Measurements from ENCODE around the gene MUC7. TPM values are rescaled to one million over a fixed set of nuclear protein-coding genes. Genes with fewer than 3 reads are reported as not detected.

Gene MUC7
- total and polyA plus RNA-seq, 2 of the 13 experiments (the other 11 are each of a cell fraction or from before 2014, with no cell fraction given): 0.03 TPM; not detected in 1

GRCh38 chr4:70511365-70511764, 39.4 kb downstream of the MUC7 start (continued):
- TF ChIP-seq ZHX1 (CRISPR knock-in tag; IDR thresholded peaks at IDR 0.05; ENCODE audit: low read depth): no peak

- BruUV-seq (replicated peaks): no TSS peak
- WGBS (ENCODE audit: low lambda C conversion rate): 14% methylated on average over 4 of the region's 4 CpGs
- CTCF ChIA-PET (ENCODE audit: low intra/inter-chr PET ratio, low total read pairs): no interaction called here
- Histone ChIP-seq H4K20me1 (ENCODE audit: insufficient read depth, low read length) (no peaks in the 10 kb centered on the region), H3K27ac (ENCODE audit: extremely low read length, insufficient read depth, low read length) (no peak overlapping the region), H3K36me3 (replicated peaks in 1 of 2; ENCODE audit: control insufficient read depth in 1 of 2, insufficient read depth in 2 of 2, low read length in 2 of 2) (no peaks in the 10 kb centered on the region), H3K9me3 (ENCODE audit: low read length) (no peaks in the 10 kb centered on the region), H3K4me1 (ENCODE audit: insufficient read depth, low read length) (no peaks in the 10 kb centered on the region), H3K4me3 (replicated peaks in 1 of 3; ENCODE audit: insufficient read depth in 1 of 3, low read depth in 2 of 3, low read length in 3 of 3) (no peak overlapping the region), H3K4me2 (ENCODE audit: low read depth, low read length) (no peak overlapping the region), H3K9ac (ENCODE audit: insufficient read depth, low read depth, low read length) (no peak overlapping the region), H3K27me3 (ENCODE audit: control insufficient read depth in 1 of 2, insufficient read depth in 2 of 2, low read length in 2 of 2) (peaks cover 0 to 5% of the 10 kb centered on the region in 2 experiments; a peak in 2 of 5 replicates), H3K79me2 (ENCODE audit: insufficient read depth, low read length) (no peaks in the 10 kb centered on the region), H2AFZ (ENCODE audit: low read length) (no peak overlapping the region)
- intact Hi-C loops (cut with micrococcal nuclease; ENCODE audit: unreplicated experiment): no loop called here
- ATAC-seq (no peak), FAIRE-seq (no peak), DNase-seq (ENCODE audit: low spot score) (no peak)
- in situ Hi-C loops (cut with HindIII; ENCODE audit: extremely low pct_ligation_motif_present, low pct_unique_long_range_greater_than_20kb): loop anchor here (25.0 kb wide), 1 partner anchor 828 kb away; no protein-coding TSS in a partner anchor
- POLR2A ChIA-PET: no interaction called here
- TF ChIP-seq POLR2AphosphoS2 (IDR thresholded peaks at IDR 0.05; ENCODE audit: low read depth, low read length): no peak
- no peak for TF ChIP-seq DMTF1 (CRISPR knock-in tag; IDR thresholded peaks at IDR 0.05)
- TF ChIP-seq ZBTB4 (CRISPR knock-in tag; IDR thresholded peaks at IDR 0.05; ENCODE audit: borderline replicate concordance): no peak
- TF ChIP-seq ZNF891 (CRISPR knock-in tag; IDR thresholded peaks at IDR 0.05): no peak
- TF ChIP-seq ZNF550 (CRISPR knock-in tag; IDR thresholded peaks at IDR 0.05; ENCODE audit: borderline replicate concordance): no peak
- TF ChIP-seq ZNF570 (CRISPR knock-in tag; IDR thresholded peaks at IDR 0.05; ENCODE audit: borderline replicate concordance): no peak
- TF ChIP-seq ZFP1 (CRISPR knock-in tag; IDR thresholded peaks at IDR 0.05): no peak
- no peak for TF ChIP-seq ZNF281 (CRISPR knock-in tag; IDR thresholded peaks at IDR 0.05; ENCODE audit: borderline replicate concordance)
These were observed 43.6 kb downstream of the MUC7 start for GRCh38 chr4:70515367-70516250.

All from HepG2 (cell line).